Measurements from ENCODE around the gene FREY1. TPM values are rescaled to one million over a fixed set of nuclear protein-coding genes. Genes with fewer than 3 reads are reported as not detected.
A peak's percentile ranks its signal among the peaks of the same experiment; 100 is the strongest.

Gene FREY1
- total and polyA plus RNA-seq, 8 donors, result 0.21 to 0.89 (median 0.43) TPM; not detected in 2

- intact Hi-C loops (cut with DNase I), result no loop called here
- no peak for TF ChIP-seq CTCF (IDR thresholded peaks at IDR 0.05)
- ATAC-seq (peak; percentile 6), DNase-seq (peak in 1 of 4 donors; percentile 63)
- Histone ChIP-seq H3K36me3 (peaks cover 0 to 98% of the 10 kb centered on the region in 2 donors), H3K27ac (peak overlapping the region in 1 of 2 donors; percentile 74), H3K4me1 (peaks cover 28 to 42% of the 10 kb centered on the region in 2 donors), H3K27me3 (no peaks in the 10 kb centered on the region), H3K9me3 (no peaks in the 10 kb centered on the region), H3K4me3 (no peak overlapping the region)
Observed at GRCh38 chr11:45860764-45861510, 46.1 kb downstream of the FREY1 start.

GRCh38 chr11:45860348-45860747, 46.7 kb downstream of the FREY1 start:
- H3K4me1 ChIP-seq, result peaks cover 34 to 42% of the 10 kb centered on the region in 2 donors
- no peak overlapping the region for H3K4me3 ChIP-seq
- H3K27ac ChIP-seq, result peak overlapping the region; percentile 74 to 90
- H3K27me3 ChIP-seq, result no peaks in the 10 kb centered on the region
- no peak for TF ChIP-seq CTCF (IDR thresholded peaks at IDR 0.05)
- ATAC-seq (no peak), DNase-seq (no peak)
- intact Hi-C loops (cut with DNase I), result no loop called here
- peaks cover 0 to 95% of the 10 kb centered on the region in 2 donors for H3K36me3 ChIP-seq
- H3K9me3 ChIP-seq, result no peaks in the 10 kb centered on the region

GRCh38 chr11:45859661-45860140, 47.4 kb downstream of the FREY1 start:
- peak overlapping the region; percentile 74 to 90 for H3K27ac ChIP-seq

GRCh38 chr11:45858751-45859398, 48.2 kb downstream of the FREY1 start:
- peaks cover 0 to 80% of the 10 kb centered on the region in 2 donors for H3K36me3 ChIP-seq
- intact Hi-C loops (cut with DNase I), result no loop called here
- ATAC-seq (no peak), DNase-seq (no peak)
- no peaks in the 10 kb centered on the region for H3K9me3 ChIP-seq
- peaks cover 38 to 42% of the 10 kb centered on the region in 2 donors for H3K4me1 ChIP-seq
- no peaks in the 10 kb centered on the region for H3K27me3 ChIP-seq
- H3K4me3 ChIP-seq, result no peak overlapping the region
- TF ChIP-seq CTCF (IDR thresholded peaks at IDR 0.05), result no peak
- H3K27ac ChIP-seq, result peak overlapping the region; percentile 74 to 90

More at GRCh38 chr11:45859661-45860140, 47.4 kb downstream of the FREY1 start:
- ATAC-seq (peak; percentile 68), DNase-seq (peak; percentile 88 to 95 (median 92))
- no peaks in the 10 kb centered on the region for H3K27me3 ChIP-seq
- H3K4me1 ChIP-seq, result peaks cover 38 to 42% of the 10 kb centered on the region in 2 donors
- H3K4me3 ChIP-seq, result no peak overlapping the region
- intact Hi-C loops (cut with DNase I), result no loop called here
- H3K36me3 ChIP-seq, result peaks cover 0 to 89% of the 10 kb centered on the region in 2 donors
- no peak for TF ChIP-seq CTCF (IDR thresholded peaks at IDR 0.05)
- H3K9me3 ChIP-seq, result no peaks in the 10 kb centered on the region

GRCh38 chr11:45857961-45858474, 49.1 kb downstream of the FREY1 start:
- DNase-seq, result peak; percentile 50 to 88 (median 76)

More at GRCh38 chr11:45857961-45858474, 49.1 kb downstream of the FREY1 start:
- Histone ChIP-seq H3K27me3 (no peaks in the 10 kb centered on the region), H3K36me3 (peaks cover 0 to 77% of the 10 kb centered on the region in 2 donors), H3K4me1 (peaks cover 38 to 42% of the 10 kb centered on the region in 2 donors), H3K4me3 (no peak overlapping the region), H3K27ac (peak overlapping the region; percentile 74 to 90), H3K9me3 (no peaks in the 10 kb centered on the region)
- no peak for TF ChIP-seq CTCF (IDR thresholded peaks at IDR 0.05)
- ATAC-seq, result peak; percentile 80
- intact Hi-C loops (cut with DNase I), result no loop called here
